Measurements from ENCODE around the gene TMEM213. TPM values are rescaled to one million over a fixed set of nuclear protein-coding genes. Genes with fewer than 3 reads are reported as not detected.

TMEM213 gene, protein sequence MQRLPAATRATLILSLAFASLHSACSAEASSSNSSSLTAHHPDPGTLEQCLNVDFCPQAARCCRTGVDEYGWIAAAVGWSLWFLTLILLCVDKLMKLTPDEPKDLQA
- not detected in 2 replicates for total RNA-seq

DNA sequence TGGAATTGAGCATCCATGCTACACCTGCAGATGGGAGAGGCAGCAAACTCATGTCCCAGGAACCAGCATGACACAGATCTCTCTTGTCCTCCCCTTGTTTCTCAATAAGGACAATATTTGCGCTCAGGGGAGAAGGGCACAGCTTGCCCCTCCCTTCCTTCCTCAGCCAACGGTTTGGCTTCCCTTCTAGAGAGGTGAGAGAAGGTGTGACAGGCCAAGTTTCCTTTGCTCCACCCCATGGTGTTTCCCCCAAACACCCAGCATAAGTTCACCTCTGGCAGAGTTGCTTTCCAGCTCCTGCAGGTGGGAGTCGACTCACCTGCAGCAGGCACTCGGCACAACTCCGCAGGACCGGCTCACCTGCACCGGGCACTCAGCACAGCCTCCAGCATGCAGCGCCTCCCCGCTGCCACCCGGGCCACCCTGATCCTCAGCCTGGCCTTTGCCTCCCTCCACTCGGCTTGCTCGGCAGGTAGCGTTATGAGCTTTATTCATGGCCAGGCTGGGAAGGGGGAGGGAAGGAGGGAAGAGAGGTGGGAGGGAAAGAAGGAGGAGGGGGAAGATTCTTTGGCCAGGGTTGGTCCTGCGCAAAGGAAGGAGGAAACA lies at the start of gene TMEM213, which contains the start of gene ATP6V0A4:
TMEM213 (plus strand) TSS at position 280 of the 606 bp plus-strand sequence; CDS start at position 391, 111 bp downstream.
ATP6V0A4 (minus strand) TSS at position 482 of the 606 bp plus-strand sequence. CDS start 26,949 bp downstream, outside the sequence.
- no peak for DNase-seq (ENCODE audit: low read depth)
- TF ChIP-seq, protein P1, sequence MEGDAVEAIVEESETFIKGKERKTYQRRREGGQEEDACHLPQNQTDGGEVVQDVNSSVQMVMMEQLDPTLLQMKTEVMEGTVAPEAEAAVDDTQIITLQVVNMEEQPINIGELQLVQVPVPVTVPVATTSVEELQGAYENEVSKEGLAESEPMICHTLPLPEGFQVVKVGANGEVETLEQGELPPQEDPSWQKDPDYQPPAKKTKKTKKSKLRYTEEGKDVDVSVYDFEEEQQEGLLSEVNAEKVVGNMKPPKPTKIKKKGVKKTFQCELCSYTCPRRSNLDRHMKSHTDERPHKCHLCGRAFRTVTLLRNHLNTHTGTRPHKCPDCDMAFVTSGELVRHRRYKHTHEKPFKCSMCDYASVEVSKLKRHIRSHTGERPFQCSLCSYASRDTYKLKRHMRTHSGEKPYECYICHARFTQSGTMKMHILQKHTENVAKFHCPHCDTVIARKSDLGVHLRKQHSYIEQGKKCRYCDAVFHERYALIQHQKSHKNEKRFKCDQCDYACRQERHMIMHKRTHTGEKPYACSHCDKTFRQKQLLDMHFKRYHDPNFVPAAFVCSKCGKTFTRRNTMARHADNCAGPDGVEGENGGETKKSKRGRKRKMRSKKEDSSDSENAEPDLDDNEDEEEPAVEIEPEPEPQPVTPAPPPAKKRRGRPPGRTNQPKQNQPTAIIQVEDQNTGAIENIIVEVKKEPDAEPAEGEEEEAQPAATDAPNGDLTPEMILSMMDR (IDR thresholded peaks at IDR 0.05; ENCODE audit: insufficient read depth, low read length, poor library complexity, severe bottlenecking) = no peak
- H3K4me3 ChIP-seq (ENCODE audit: low read depth, low read length) = no peak within 1 kb of the TSS

DNA sequence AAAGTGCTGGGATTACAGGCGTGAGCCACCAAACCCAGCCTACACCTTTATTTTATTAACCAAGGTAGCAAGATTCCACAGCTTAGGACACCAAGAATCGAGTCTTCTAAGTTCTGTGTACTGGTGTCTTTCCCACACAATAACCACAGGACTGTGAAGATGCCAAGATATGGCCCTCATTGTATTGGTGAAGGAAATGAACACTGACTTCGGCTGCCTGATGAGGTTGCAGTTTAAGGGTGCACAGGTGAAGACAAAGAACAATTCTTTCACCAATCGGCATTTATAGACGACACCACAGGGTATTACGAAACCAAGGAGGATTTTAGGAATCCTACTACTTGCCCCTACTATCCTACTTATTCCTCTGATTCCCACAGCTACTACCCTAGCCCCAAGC lies 49.1 kb upstream of the TMEM213 start:
- Histone ChIP-seq H3K4me3 (ENCODE audit: low read depth, low read length) (no peak overlapping the region), H3K36me3 (ENCODE audit: control insufficient read depth, insufficient read depth, low read length) (no peaks in the 10 kb centered on the region), H3K27me3 (ENCODE audit: control insufficient read depth, insufficient read depth, low read length) (no peaks in the 10 kb centered on the region)
- TF ChIP-seq, protein P1 (IDR thresholded peaks at IDR 0.05; ENCODE audit: insufficient read depth, low read length, poor library complexity, severe bottlenecking) = no peak
- DNase-seq (ENCODE audit: low read depth) = no peak

More for the DNA sequence above, at the start of gene TMEM213, which contains the start of gene ATP6V0A4:
- Histone ChIP-seq H3K27me3 (ENCODE audit: control insufficient read depth, insufficient read depth, low read length) (no peaks in the 10 kb centered on the region), H3K36me3 (ENCODE audit: control insufficient read depth, insufficient read depth, low read length) (no peaks in the 10 kb centered on the region)

DNA sequence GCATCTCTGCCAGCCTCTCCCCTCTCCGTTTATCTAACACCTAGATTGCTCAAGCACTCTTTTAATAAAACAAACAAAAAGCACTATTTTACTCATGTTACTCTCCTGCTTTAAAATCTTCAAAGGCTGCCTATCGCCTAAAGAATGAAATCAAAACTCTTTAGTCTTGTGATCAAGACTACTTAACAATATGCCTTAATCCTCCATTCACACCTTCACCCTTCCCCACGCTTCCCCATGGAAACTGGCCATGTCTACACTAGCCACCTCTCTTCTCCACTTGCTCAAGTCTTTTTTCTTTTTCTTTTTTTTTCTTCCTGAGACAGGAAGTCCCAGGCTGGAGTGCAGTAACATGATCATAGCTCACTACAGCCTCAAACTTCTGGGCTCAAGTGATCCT lies 47.8 kb upstream of the TMEM213 start:
- no peak for DNase-seq (ENCODE audit: low read depth)
- H3K27me3 ChIP-seq (ENCODE audit: control insufficient read depth, insufficient read depth, low read length) = no peaks in the 10 kb centered on the region
- TF ChIP-seq, protein P1 (IDR thresholded peaks at IDR 0.05; ENCODE audit: insufficient read depth, low read length, poor library complexity, severe bottlenecking) = no peak
- H3K36me3 ChIP-seq (ENCODE audit: control insufficient read depth, insufficient read depth, low read length) = no peaks in the 10 kb centered on the region
- no peak overlapping the region for H3K4me3 ChIP-seq (ENCODE audit: low read depth, low read length)

DNA sequence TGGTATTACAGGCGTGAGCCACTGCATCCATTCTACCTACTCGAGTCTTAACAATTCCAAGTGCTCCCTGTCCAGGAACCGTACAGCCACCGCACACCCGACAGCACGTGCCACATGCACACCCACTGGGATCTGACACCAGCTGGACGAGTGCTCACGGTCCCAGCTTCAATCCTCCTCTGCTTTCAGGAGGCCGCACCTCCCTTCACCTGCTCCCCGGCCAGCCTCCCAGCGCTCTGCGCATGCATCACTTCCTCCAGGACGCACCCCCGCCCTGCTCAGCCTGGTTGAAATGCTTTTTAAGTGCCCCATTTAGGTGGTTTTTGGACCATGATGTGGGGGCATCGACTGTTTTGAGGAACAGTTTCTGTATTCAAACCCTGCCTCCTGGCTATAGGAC lies 47.3 kb upstream of the TMEM213 start:
- Histone ChIP-seq H3K27me3 (ENCODE audit: control insufficient read depth, insufficient read depth, low read length) (no peaks in the 10 kb centered on the region), H3K36me3 (ENCODE audit: control insufficient read depth, insufficient read depth, low read length) (no peaks in the 10 kb centered on the region), H3K4me3 (ENCODE audit: low read depth, low read length) (no peak overlapping the region)
- no peak for DNase-seq (ENCODE audit: low read depth)
- TF ChIP-seq, protein P1 (IDR thresholded peaks at IDR 0.05; ENCODE audit: insufficient read depth, low read length, poor library complexity, severe bottlenecking) = no peak

DNA sequence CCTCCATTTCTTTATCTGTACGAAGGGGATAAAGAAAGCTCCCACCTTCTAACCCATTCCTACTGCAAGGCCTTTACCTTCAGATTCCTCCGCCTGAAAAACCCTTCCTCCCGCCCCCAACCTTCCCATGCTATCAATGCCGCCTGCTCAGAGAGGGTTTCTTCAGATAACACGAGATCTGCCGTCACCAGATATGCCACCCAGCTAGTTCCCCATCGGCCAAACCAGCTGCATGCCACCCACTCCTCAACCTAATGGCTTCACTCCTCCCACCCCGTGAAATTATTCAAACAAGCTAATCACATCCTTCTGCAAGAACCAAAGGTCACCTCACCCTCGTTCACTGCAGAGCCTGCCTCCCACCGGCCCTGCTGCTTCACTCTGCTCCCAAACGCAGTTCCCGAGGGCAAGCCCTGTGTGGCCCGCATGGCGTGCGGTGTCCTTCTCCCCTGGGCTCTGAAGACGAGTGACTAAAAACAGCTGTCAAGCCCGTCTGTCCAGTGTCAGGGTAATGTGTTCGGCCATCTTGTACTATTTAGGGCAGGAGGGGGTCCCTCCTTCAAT lies 46.8 kb upstream of the TMEM213 start:
- TF ChIP-seq, protein P1 (IDR thresholded peaks at IDR 0.05; ENCODE audit: insufficient read depth, low read length, poor library complexity, severe bottlenecking) = no peak
- no peaks in the 10 kb centered on the region for H3K36me3 ChIP-seq (ENCODE audit: control insufficient read depth, insufficient read depth, low read length)
- H3K4me3 ChIP-seq (ENCODE audit: low read depth, low read length) = no peak overlapping the region
- no peaks in the 10 kb centered on the region for H3K27me3 ChIP-seq (ENCODE audit: control insufficient read depth, insufficient read depth, low read length)
- DNase-seq (ENCODE audit: low read depth) = no peak
